ENCODE results near the gene ATOH1.

ATOH1 gene, protein sequence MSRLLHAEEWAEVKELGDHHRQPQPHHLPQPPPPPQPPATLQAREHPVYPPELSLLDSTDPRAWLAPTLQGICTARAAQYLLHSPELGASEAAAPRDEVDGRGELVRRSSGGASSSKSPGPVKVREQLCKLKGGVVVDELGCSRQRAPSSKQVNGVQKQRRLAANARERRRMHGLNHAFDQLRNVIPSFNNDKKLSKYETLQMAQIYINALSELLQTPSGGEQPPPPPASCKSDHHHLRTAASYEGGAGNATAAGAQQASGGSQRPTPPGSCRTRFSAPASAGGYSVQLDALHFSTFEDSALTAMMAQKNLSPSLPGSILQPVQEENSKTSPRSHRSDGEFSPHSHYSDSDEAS

DNA sequence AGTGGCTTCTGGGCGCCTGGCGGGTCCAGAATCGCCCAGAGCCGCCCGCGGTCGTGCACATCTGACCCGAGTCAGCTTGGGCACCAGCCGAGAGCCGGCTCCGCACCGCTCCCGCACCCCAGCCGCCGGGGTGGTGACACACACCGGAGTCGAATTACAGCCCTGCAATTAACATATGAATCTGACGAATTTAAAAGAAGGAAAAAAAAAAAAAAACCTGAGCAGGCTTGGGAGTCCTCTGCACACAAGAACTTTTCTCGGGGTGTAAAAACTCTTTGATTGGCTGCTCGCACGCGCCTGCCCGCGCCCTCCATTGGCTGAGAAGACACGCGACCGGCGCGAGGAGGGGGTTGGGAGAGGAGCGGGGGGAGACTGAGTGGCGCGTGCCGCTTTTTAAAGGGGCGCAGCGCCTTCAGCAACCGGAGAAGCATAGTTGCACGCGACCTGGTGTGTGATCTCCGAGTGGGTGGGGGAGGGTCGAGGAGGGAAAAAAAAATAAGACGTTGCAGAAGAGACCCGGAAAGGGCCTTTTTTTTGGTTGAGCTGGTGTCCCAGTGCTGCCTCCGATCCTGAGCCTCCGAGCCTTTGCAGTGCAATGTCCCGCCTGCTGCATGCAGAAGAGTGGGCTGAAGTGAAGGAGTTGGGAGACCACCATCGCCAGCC lies at the start of gene ATOH1:
ATOH1 (plus strand) TSS at position 422 of the 663 bp plus-strand sequence; CDS start at position 596, 174 bp downstream.
- DNase-seq = no peak

DNA sequence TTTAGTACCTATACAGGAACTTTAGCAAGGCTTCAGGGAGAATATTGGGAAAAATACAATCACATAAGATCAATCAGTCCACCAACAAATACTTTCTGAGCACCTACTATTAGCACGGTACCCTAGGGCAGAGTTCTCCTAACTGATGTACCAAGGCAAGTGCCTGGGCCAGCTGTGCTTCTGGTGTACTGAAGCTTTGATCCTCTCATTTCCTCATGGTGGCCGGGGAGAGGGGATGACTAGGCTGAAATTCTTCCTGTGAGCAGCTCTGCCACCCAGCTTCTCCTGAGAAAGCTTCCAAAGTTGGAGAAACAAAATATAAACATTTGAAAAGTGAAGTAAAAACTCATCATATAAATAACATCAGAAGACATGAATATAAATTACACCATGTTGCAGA lies 49.3 kb upstream of the ATOH1 start:
- no peak for DNase-seq

DNA sequence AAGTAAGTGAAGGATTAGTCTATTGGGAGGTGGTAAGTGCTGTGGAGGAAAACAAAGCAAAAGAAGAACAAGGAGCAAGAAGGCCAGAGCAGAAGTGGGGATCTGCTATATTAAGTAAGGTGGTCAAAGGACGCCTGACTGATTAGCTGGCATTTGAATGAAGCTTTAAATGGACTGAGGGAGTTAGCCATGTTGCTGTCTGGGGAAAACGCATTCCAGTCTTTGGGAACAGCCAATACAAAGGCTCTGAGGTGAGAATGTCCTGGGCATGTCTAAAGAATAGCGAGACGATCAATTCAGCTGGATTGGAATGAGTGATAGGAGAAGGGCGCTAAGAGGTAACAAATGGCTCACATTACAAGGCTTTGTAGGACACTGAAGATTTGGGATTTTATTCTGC lies 48.5 kb upstream of the ATOH1 start:
- DNase-seq = no peak

DNA sequence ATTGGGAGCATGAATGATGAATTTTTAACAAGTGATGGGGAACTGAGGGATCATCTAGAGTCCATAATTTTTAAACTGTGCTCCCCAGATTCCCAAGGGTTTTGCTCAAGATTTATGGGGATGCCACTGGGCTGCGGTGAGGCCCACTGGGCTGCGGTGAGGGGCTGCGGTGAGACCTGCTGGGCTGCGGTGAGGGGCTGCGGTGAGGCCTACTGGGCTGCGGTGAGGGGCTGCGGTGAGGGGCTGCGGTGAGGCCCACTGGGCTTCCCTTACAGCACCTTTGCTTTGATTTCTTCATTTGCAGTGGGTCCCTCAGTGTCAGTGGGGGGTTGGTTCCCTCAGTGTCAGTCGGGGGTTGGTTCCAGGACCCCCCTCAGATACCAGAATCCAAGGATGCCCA lies 47.4 kb upstream of the ATOH1 start:
- no peak for DNase-seq

DNA sequence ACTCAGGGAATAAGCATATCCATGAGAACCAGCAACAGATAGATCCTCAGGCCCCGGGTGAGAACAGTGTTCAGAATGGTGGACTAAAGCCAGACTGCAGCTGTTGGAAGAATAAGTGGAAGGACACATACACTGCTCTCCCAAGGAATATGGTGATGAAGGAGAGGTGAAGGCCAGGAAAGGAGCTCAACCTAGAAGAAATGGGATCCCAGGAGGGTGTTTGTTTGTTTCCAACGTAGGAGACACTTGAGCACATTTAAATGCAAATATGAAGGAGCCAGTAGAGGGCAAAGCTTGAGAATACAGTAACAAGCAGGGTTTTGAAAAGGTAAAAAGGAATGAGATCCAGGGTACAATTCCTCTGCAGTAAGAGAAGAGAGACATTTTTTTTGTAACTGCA lies 42.4 kb upstream of the ATOH1 start:
- no peak for DNase-seq

DNA sequence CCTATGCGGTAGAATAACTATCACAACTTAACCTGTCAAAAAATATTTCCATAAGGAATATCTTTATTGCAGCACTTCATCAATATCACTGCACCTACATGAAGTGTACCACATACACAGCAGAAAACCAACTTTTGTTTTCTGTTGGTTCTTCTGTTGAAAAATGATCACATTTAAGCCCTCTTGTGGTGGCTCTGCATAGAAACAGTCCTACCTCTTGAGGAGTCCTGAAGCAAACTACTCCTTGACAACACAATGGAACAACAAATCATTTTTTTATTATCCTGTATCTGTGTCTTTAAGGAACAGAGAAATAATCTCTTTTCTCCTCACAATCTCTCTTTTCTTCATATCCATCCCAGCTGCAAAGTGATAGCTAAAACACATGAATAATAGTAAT lies 39.8 kb upstream of the ATOH1 start:
- DNase-seq = no peak

DNA sequence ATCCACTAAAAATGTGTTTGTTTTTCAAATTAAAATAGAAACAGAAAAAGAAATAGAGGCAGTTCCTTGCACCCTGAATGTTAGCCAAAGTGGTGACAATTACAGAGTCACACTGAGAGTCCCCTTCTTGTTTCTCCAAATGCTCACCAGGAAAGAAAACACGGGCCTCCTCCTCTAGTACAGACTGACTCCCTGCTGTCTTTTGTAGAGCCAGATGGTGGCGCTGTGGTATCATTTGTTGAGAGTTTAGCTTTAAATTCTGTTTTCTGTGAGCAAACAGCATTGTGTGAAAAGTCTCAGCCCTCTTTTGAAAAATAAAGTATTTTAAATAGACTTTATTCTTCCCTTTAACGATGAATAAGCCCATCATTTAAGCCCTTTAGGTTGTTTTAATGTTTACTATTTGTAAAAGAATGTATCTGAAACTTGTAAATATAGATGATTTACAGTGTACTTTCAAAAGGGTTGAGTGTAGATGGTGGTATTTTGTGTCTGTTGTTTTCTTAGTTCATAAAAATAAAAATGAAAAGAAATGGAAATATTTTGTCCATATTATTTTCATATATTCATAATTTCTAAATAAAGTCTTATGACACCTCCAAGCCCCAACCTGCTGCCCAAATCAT lies 36.9 kb upstream of the ATOH1 start:
- DNase-seq = peak; percentile 11

DNA sequence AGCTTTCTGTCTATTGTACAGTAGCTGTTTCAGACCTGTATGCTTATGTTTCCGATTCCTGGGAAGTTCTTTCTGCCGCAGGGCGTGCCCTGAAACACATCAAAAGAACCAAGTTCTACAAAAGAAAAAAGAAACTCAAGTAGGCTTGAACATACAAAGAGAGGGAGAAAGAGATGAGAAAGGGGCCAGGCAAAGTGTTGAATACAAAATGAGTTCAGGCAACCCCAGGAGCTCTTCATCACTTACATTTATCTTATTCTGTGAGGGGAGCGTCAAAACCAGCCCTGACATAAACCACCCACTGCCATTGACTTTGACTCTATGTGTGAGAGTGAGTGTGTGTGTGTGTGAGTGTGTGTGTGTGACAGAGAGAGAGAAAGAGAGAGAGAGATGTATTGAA lies 26.5 kb upstream of the ATOH1 start:
- DNase-seq = no peak

DNA sequence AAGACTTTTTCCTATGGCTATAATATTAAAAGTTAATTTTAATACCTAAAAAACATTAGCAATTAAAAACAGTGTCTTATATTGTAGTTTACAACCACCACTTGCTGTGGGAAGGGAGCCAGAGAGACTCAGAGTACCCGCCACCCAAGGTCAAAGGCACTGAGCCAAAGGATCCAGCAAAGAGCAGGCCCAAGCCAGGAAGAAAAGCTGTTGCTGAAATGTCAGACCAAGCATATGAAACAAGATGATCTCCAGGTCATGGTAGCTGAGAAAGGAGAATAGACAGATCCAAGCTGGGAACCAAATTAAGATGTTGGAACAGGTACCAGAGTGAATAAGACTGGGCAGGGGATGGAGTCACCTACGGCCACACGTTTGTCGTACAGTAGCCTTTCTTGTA lies 18.8 kb upstream of the ATOH1 start:
- no peak for DNase-seq

DNA sequence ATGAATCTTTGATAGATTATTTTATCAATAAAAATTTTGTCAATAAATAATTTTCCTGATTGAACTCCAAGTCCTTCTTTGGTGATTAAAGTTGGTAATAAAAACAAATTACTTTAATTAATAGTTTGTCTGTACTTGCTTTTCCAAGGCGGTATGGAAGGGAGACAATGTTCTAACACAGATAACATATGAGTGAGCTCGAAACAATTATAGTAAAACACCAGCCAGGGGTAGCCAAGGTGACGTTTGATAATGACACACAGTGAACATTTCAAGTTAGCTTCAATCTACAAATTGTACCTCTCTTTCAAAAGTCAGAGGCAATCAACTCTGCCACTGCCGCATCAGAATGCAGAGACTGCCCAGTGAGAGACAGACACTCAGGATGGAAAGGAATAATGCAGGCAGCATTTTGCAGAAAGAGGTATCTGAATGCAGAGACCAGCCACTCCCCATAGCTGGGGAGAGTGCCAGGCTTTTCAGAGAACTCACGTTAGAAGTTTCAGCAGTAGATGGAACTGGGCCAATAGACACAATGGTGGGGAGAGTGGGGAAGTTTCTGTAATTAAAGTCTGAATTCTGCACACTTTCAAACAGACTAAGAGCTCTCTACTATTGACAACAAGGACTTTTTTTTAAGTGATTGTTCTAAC lies 18.1 kb upstream of the ATOH1 start:
- no peak for DNase-seq

DNA sequence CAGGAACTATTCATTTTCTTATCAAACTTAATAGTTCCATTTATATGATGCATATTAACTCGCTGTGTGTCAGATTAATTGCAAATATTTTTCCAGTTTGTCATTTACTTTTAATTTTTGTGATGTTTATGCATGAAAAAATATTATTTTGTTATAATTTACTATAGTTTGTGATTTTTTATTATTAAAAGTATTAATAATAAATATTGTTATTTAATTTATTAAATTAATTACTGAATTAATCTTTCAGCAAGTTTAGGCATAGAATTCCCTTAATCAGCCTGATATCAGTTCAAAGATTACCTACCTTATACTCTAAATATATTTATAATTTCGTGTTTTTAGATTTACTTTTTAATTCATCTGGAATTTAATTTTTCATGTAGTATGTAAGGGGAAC lies 15.5 kb upstream of the ATOH1 start:
- DNase-seq = no peak

DNA sequence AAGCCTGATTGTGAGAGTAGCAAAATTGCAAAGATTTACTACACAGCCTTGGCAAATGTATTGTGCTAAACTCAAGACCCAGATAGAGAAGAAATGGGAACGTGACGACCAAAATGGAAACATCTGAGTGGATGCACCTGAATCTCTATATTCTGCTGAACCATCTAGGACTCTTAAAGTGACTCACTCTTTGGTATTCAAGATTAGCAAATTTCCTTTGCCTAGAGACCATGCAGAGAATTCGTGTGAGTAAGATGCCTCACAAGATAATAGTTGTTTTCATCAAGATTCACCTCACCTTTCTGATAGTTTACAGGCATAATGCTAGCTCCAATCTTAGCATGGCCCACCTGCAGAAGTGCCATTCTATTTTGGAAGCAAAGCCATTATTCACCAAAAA lies 14.4 kb upstream of the ATOH1 start:
- DNase-seq = no peak

DNA sequence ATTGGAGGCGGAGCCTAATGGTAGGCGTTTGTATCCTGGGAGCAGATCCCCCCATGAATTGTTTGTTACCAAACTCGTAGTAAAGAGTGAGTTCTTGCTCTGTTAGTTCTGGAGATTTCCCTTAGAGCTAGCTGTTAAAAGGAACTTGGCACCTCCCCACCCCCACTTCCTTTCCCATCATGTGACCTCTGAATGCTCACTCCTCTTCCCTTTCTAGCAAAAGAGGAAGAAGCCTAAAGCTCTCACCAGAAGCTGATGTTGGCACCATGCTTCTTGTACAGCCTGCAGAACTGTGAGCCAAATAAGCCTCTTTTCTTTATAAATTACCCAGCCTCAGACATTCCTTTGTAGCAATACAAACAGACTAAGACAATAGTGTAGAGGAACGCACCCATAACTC lies 13.8 kb upstream of the ATOH1 start:
- DNase-seq = no peak

DNA sequence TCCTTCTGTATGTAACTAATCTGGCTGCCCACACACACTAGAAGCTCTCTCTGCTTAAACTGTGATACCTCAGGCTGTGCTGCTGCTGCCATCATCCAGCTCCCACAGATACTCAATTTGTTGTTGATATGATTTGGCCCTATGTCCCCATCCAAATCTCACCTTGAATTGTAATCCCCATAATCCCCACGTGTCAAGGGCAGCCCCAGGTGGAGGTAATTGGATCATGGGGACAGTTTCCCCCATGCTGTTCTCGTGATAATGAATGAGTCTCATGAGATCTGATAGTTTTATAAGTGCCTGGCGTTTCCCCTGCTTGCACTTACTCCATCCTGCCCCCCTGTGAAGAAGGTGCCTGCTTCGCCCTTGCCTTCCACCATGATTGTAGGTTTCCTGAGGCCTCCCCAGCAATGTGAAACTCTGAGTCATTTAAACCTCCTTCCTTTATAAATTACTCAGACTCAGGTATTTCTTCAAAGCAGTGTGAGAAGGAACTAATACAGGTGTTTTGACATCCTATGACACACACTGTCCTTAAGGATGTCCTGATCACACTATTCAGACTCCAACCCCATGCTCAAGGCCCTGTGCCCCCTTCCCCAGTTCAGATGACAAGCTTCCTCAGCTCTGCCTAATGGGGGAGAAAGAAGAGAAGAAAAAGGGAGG lies 2.9 kb upstream of the ATOH1 start:
- no peak for DNase-seq

DNA sequence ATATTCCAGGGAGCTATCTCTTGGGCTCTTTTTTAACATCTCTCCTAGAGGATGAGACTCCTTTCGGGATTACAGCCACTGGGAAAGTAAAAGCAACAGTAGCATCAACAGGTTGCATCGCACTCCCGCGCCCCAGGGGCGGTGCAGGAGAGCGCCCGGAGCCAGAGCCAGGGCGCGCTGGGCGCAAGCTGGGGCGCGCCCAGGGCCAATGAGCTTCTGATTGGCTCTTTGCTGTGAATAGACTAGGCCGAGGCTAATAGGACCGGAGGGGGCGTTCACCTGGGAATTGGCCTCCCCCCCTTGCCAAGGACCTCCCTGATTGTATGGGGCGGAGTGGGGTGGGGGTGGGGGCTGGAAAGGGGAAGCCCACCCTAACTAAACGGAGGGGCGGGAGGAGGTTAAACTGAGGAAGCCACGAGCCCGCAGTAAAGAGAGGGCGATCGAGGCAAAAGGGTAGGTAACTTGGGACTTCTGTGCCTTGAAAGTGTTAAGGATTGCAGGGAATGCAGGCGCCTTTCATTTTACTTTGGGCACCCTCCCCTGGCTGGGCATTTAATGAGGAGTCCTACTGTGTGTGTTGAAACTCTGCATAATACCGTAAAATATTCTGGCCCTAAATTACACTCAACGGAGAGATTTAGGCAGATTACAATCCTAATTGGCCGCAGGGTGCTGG lies 1.1 kb upstream of the ATOH1 start:
- DNase-seq = no peak

DNA sequence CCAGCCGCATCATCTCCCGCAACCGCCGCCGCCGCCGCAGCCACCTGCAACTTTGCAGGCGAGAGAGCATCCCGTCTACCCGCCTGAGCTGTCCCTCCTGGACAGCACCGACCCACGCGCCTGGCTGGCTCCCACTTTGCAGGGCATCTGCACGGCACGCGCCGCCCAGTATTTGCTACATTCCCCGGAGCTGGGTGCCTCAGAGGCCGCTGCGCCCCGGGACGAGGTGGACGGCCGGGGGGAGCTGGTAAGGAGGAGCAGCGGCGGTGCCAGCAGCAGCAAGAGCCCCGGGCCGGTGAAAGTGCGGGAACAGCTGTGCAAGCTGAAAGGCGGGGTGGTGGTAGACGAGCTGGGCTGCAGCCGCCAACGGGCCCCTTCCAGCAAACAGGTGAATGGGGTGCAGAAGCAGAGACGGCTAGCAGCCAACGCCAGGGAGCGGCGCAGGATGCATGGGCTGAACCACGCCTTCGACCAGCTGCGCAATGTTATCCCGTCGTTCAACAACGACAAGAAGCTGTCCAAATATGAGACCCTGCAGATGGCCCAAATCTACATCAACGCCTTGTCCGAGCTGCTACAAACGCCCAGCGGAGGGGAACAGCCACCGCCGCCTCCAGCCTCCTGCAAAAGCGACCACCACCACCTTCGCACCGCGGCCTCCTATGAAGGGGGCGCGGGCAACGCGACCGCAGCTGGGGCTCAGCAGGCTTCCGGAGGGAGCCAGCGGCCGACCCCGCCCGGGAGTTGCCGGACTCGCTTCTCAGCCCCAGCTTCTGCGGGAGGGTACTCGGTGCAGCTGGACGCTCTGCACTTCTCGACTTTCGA lies 654 bp downstream of the ATOH1 start:
- no peak for DNase-seq

DNA sequence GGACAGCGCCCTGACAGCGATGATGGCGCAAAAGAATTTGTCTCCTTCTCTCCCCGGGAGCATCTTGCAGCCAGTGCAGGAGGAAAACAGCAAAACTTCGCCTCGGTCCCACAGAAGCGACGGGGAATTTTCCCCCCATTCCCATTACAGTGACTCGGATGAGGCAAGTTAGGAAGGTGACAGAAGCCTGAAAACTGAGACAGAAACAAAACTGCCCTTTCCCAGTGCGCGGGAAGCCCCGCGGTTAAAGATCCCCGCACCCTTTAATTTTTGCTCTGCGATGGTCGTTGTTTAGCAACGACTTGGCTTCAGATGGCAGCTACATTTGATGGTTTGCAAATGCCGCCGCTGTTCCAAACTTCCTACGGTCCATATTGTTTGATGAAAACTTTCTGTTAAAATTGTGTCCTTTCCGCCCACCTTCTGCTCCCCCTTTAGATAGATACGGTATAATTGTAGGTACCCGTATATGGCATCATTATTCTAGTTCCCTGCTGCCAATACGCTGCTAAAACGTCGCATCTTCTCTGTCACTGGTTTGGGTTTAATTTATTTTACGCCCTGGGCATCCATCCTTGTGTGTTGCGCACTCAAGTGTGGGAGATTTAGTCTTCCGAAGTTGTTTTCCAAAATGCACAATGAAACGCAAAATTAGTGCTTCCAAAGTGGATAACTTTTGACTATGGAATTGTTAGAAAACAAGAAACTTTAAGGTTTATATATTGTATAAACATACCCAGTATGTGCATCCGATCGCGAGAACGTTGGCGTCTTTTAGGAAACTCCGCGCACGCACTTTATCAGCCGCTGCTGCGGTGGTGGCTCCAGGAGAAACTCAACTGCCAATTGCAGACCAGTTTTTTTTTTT lies 1.5 kb downstream of the ATOH1 start:
- no peak for DNase-seq

DNA sequence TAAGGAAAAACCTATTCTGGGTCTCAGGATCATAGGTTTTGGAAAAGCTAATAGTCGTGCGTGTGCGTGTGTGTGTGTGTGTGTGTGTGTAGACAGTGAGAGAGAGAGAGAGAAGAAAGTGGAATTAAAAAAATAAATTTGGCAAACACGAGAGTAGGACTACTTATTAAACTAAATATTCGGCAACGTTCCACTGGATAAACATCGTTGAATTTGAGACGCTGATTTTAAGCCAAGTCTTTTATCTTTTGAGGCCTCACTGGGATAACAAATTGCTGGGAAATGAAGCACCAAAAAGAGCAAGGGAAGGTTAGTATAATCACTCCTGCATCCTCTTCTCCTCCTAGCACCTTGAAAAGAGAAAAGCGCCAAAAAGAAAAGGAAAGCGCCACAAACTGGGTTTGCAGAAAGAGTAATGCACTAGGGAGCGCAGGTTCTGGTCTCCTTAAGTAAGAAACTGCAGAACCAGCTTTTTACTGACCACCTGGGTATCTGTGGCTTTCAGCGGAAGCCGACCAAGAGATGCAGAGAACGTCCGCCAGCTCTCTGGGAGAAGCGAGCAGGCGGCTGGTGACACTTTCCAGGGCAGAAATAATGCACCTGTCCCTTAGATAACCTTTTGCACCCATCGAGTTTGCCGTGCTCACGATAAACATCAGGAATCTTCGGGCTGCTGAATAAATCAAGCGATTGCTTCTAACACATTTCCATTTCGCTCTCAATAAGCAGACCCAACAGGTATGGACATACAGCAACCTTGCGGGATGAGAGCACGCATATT lies 3.4 kb downstream of the ATOH1 start:
- DNase-seq = no peak

DNA sequence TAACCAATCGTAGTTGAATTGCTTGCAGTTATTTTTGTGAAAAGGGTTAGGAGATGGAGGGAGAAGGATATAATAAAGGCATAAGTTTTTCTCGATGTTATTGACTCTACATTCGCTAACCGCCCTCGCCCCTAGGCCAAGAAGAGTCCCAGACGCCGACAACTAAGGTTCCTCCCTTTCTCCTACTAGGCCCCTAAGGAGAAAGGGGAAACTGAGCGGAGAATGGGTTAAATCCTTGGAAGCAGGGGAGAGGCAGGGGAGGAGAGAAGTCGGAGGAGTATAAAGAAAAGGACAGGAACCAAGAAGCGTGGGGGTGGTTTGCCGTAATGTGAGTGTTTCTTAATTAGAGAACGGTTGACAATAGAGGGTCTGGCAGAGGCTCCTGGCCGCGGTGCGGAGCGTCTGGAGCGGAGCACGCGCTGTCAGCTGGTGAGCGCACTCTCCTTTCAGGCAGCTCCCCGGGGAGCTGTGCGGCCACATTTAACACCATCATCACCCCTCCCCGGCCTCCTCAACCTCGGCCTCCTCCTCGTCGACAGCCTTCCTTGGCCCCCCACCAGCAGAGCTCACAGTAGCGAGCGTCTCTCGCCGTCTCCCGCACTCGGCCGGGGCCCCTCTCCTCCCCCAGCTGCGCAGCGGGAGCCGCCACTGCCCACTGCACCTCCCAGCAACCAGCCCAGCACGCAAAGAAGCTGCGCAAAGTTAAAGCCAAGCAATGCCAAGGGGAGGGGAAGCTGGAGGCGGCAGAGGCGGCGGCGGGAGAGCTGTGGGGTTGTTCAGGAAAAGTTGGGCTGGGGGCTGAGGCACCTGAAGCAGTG lies 5.9 kb downstream of the ATOH1 start:
- no peak for DNase-seq

All from CD4-positive, alpha-beta T cell treated with Interleukin-4 for 4 hours (primary cell).